Mesothelial cell of epicardium (in vitro differentiated cells): Measurements from ENCODE around the gene TMEM95. TPM values are rescaled to one million over a fixed set of nuclear protein-coding genes. Genes with fewer than 3 reads are reported as not detected.

Experiments
- DNase-seq, 2 experiments: peaks; one replicate each; pipeline ENCODE4 v3.0.0; 2021; ENCODE audit warnings: low spot score in 2 of 2; ENCODE audit not compliant: unreplicated experiment in 2 of 2
- H3K27ac Mint-ChIP-seq: 2 replicates; pipeline ENCODE4 v1.8.0; 2021; ENCODE audit warnings: mixed read lengths
- H3K27me3 Mint-ChIP-seq: 2 replicates; pipeline ENCODE4 v1.8.0; 2021; ENCODE audit warnings: low read depth, mixed read lengths
- H3K36me3 Mint-ChIP-seq: 2 replicates; pipeline ENCODE4 v1.8.0; 2021; ENCODE audit warnings: mixed read lengths
- H3K4me1 Mint-ChIP-seq: 2 replicates; pipeline ENCODE4 v1.8.0; 2021; ENCODE audit warnings: mixed read lengths
- H3K4me3 Mint-ChIP-seq: 2 replicates; pipeline ENCODE4 v1.8.0; 2021; ENCODE audit warnings: mild to moderate bottlenecking, moderate library complexity, mixed read lengths
- H3K9me3 Mint-ChIP-seq: 2 replicates; pipeline ENCODE4 v1.8.0; 2021; ENCODE audit warnings: mixed read lengths
- total RNA-seq: library from RNA; stranded (reverse); gene quantifications from 3 replicates; pipeline ENCODE4 v1.2.1, GENCODE V29; 2021
- TF ChIP-seq, protein P1 (sequence below): fragments of 200-600 bp; sonication (generic); IDR thresholded peaks from one replicate; pipeline ENCODE4 v1.5.0; 2021; ENCODE audit warnings: antibody characterized with exemption; ENCODE audit not compliant: unreplicated experiment

Gene TMEM95
- total RNA-seq, 1 donor from 2014 or later, result 0.42 TPM

- Mint-ChIP-seq H3K27me3 (peaks cover 4% of the 10 kb centered on the region), H3K4me1 (peaks cover 23% of the 10 kb centered on the region), H3K36me3 (no peaks in the 10 kb centered on the region), H3K9me3 (no peaks in the 10 kb centered on the region), H3K27ac (peak overlapping the region; percentile 3), H3K4me3 (no peak overlapping the region)
- TF ChIP-seq, protein P1, sequence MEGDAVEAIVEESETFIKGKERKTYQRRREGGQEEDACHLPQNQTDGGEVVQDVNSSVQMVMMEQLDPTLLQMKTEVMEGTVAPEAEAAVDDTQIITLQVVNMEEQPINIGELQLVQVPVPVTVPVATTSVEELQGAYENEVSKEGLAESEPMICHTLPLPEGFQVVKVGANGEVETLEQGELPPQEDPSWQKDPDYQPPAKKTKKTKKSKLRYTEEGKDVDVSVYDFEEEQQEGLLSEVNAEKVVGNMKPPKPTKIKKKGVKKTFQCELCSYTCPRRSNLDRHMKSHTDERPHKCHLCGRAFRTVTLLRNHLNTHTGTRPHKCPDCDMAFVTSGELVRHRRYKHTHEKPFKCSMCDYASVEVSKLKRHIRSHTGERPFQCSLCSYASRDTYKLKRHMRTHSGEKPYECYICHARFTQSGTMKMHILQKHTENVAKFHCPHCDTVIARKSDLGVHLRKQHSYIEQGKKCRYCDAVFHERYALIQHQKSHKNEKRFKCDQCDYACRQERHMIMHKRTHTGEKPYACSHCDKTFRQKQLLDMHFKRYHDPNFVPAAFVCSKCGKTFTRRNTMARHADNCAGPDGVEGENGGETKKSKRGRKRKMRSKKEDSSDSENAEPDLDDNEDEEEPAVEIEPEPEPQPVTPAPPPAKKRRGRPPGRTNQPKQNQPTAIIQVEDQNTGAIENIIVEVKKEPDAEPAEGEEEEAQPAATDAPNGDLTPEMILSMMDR, result no peak
- DNase-seq, result no peak
Observed at GRCh38 chr17:7346761-7347614, 8.0 kb upstream of the TMEM95 start.

GRCh38 chr17:7347630-7348477 lies 7.1 kb upstream of the TMEM95 start:
- TF ChIP-seq, protein P1, result no peak
- peaks cover 4% of the 10 kb centered on the region for H3K27me3 Mint-ChIP-seq

DNA sequence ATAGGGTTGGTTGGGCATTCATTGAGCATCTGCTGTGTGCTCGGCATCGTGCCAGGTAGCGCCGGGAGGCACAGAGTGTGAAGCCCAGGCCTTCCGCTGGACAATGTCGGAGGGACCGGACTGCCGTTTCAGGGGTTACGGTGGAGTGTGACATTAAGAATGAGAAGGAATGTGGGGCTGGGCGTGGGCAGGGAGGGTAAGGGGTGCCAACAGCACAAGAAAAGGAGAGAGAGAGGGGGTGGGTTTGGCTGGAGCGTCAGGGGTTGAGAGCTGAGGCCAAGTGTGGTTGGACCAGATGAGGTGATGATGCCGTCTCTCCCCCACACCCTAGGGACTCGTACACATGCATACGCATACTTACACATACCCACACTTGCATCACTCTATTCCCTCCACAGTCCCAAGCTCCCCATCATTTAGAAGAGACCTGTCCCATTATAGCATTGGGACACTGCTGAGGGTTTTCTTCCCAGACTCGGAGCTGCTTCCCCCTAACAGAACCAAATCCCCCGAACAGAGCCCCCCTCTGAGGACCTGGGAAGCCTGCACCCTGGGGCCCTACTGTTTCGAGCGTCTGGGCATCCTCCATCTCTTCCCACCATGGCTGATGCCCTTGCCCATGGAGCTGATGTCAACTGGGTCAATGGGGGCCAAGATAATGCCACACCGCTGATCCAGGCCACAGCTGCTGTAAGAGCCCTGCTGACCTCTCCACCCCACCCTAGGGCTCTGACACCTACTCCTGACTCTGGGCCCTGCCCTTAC lies 6.3 kb upstream of the TMEM95 start:
- peaks cover 36% of the 10 kb centered on the region for H3K4me1 Mint-ChIP-seq
- H3K9me3 Mint-ChIP-seq, result no peaks in the 10 kb centered on the region
- H3K4me3 Mint-ChIP-seq, result no peak overlapping the region
- DNase-seq, result no peak
- H3K27ac Mint-ChIP-seq, result peak overlapping the region; percentile 98
- H3K27me3 Mint-ChIP-seq, result peaks cover 1% of the 10 kb centered on the region
- H3K36me3 Mint-ChIP-seq, result no peaks in the 10 kb centered on the region
- TF ChIP-seq, protein P1, result no peak

More at GRCh38 chr17:7347630-7348477, 7.1 kb upstream of the TMEM95 start:
- no peak for DNase-seq
- peaks cover 30% of the 10 kb centered on the region for H3K4me1 Mint-ChIP-seq
- peak overlapping the region; percentile 69 for H3K27ac Mint-ChIP-seq
- no peak overlapping the region for H3K4me3 Mint-ChIP-seq
- no peaks in the 10 kb centered on the region for H3K36me3 Mint-ChIP-seq
- no peaks in the 10 kb centered on the region for H3K9me3 Mint-ChIP-seq

GRCh38 chr17:7351665-7352502 lies 3.1 kb upstream of the TMEM95 start, which contains the start of gene KCTD11:
TSS of gene KCTD11 (plus strand) at chr17:7352162.
- TF ChIP-seq, protein P1, result no peak
- Mint-ChIP-seq H3K36me3 (no peaks in the 10 kb centered on the region), H3K27ac (peak within 1 kb of the TSS; percentile 98), H3K9me3 (no peaks in the 10 kb centered on the region), H3K4me1 (peaks cover 58% of the 10 kb centered on the region), H3K4me3 (peak within 1 kb of the TSS; percentile 86), H3K27me3 (no peaks in the 10 kb centered on the region)
- DNase-seq, result peak; percentile 88 to 92
